CD14-positive monocyte (primary cell): ENCODE results near the gene DNAAF5. TPM values are rescaled to one million over a fixed set of nuclear protein-coding genes. Genes with fewer than 3 reads are reported as not detected.

Experiments used
- DNase-seq, 3 donors: peaks; one replicate each; pipeline ENCODE4 v3.0.0-alpha.2; 2011 to 2022
- H2AFZ ChIP-seq: 2 replicates; pipeline ENCODE4 v1.6.0; 2012; ENCODE audit warnings: mild to moderate bottlenecking, low read depth, low read length, inconsistent platforms; ENCODE audit not compliant: insufficient read depth, poor library complexity, severe bottlenecking
- H3K27ac ChIP-seq, 2 donors: 1 replicate in 1 of 2; 2 replicates in 1 of 2; pipeline ENCODE4 v1.5.1; 2012 to 2013; ENCODE audit warnings: low read length in 2 of 2, control low read depth in 1 of 2, inconsistent platforms in 1 of 2, low read depth in 1 of 2, mild to moderate bottlenecking in 1 of 2
- H3K27me3 ChIP-seq, 2 donors: one replicate each; pipeline versions ENCODE4 v1.6.0 to v1.6.1; 2011 to 2013; ENCODE audit warnings: low read length in 2 of 2; ENCODE audit not compliant: control insufficient read depth in 2 of 2, insufficient read depth in 2 of 2
- H3K36me3 ChIP-seq, 2 donors: replicated peaks in 1 of 2; 1 replicate in 1 of 2; 2 replicates in 1 of 2; pipeline versions ENCODE4 v1.5.1 to v1.6.1; 2012 to 2013; ENCODE audit warnings: low read length in 2 of 2, control low read depth in 1 of 2, inconsistent platforms in 1 of 2, mild to moderate bottlenecking in 1 of 2; ENCODE audit not compliant: insufficient read depth in 2 of 2, control insufficient read depth in 1 of 2
- H3K4me1 ChIP-seq, 2 donors: 1 replicate in 1 of 2; 2 replicates in 1 of 2; pipeline versions ENCODE4 v1.5.1 to v1.6.1; 2012 to 2013; ENCODE audit warnings: low read length in 2 of 2, control low read depth in 1 of 2, inconsistent platforms in 1 of 2, mild to moderate bottlenecking in 1 of 2, moderate library complexity in 1 of 2; ENCODE audit not compliant: insufficient read depth in 2 of 2, control insufficient read depth in 1 of 2
- H3K4me2 ChIP-seq: replicated peaks from 2 replicates; pipeline ENCODE3; 2012; ENCODE audit warnings: low read length, moderate library complexity, mild to moderate bottlenecking; ENCODE audit not compliant: poor library complexity, severe bottlenecking; ENCODE audit errors: extremely low read depth
- H3K4me3 ChIP-seq, 3 experiments: fragments of 200-600 bp in 1 of 3; sonication (generic) in 1 of 3; replicated peaks in 1 of 3; 1 replicate in 2 of 3; 2 replicates in 1 of 3; pipeline ENCODE4 v1.5.1; 2011 to 2013; ENCODE audit warnings: low read length in 3 of 3, mild to moderate bottlenecking in 3 of 3, control low read depth in 2 of 3, low read depth in 2 of 3, inconsistent platforms in 1 of 3, moderate library complexity in 1 of 3
- H3K79me2 ChIP-seq: 2 replicates; pipeline ENCODE4 v1.6.0; 2012; ENCODE audit warnings: mild to moderate bottlenecking, control low read depth, inconsistent platforms, low read length, moderate library complexity; ENCODE audit not compliant: insufficient read depth
- H3K9ac ChIP-seq: 2 replicates; pipeline ENCODE4 v1.6.0; 2017; ENCODE audit warnings: low read length, mild to moderate bottlenecking; ENCODE audit not compliant: insufficient read depth, poor library complexity, severe bottlenecking
- H3K9me3 ChIP-seq, 2 donors: replicated peaks in 1 of 2; 1 replicate in 1 of 2; 2 replicates in 1 of 2; pipeline versions ENCODE4 v1.5.1 to v1.6.1; 2012 to 2013; ENCODE audit warnings: low read length in 2 of 2, control low read depth in 1 of 2; ENCODE audit not compliant: control insufficient read depth in 1 of 2, insufficient read depth in 1 of 2
- H4K20me1 ChIP-seq: 2 replicates; pipeline ENCODE4 v1.6.0; 2012; ENCODE audit warnings: mild to moderate bottlenecking, low read length, control low read depth, moderate library complexity; ENCODE audit not compliant: insufficient read depth
- H3K27ac Mint-ChIP-seq, 7 donors: one replicate each; pipeline ENCODE4 v1.8.0; 2020; ENCODE audit warnings: mild to moderate bottlenecking in 7 of 7, mixed read lengths in 7 of 7, moderate library complexity in 6 of 7, inconsistent platforms in 2 of 7
- H3K27me3 Mint-ChIP-seq, 3 donors: one replicate each; pipeline ENCODE4 v1.8.0; 2021 to 2022; ENCODE audit warnings: low read depth in 3 of 3, mild to moderate bottlenecking in 3 of 3, mixed read lengths in 3 of 3, moderate library complexity in 3 of 3, inconsistent platforms in 1 of 3
- H3K36me3 Mint-ChIP-seq, 2 donors: one replicate each; pipeline ENCODE4 v1.8.0; 2020; ENCODE audit warnings: mixed read lengths in 2 of 2, inconsistent platforms in 1 of 2, mild to moderate bottlenecking in 1 of 2
- H3K4me1 Mint-ChIP-seq: one replicate; pipeline ENCODE4 v1.8.0; 2020; ENCODE audit warnings: mild to moderate bottlenecking, mixed read lengths
- H3K4me3 Mint-ChIP-seq, 2 donors: one replicate each; pipeline ENCODE4 v1.8.0; 2020; ENCODE audit warnings: mild to moderate bottlenecking in 2 of 2, mixed read lengths in 2 of 2, moderate library complexity in 1 of 2
- H3K9me3 Mint-ChIP-seq, 7 donors: one replicate each; pipeline ENCODE4 v1.8.0; 2020 to 2022; ENCODE audit warnings: mixed read lengths in 7 of 7, mild to moderate bottlenecking in 6 of 7, moderate library complexity in 6 of 7, inconsistent platforms in 2 of 7
- CTCF ChIP-seq: fragments of 200-600 bp; IDR thresholded peaks from one replicate; pipeline ENCODE4 v1.8.0; 2022; ENCODE audit warnings: antibody characterized with exemption, mild to moderate bottlenecking
- WGBS: methylation state at CpG from one replicate; pipeline ENCODE4 v1.1.5; 2013; ENCODE audit warnings: missing lambda C conversion rate; ENCODE audit not compliant: insufficient coverage; 5-methylcytosine and 5-hydroxymethylcytosine counted together
- intact Hi-C, 2 donors: fragments of 100-400 bp; cut with micrococcal nuclease; formaldehyde crosslinking; loops; one replicate each; pipeline versions ENCODE4 v1.15.0 to v1.15.1; 2023
- polyA plus RNA-seq, 3 donors: library from polyadenylated mRNA; depleted of rRNA in 1 of 3; unstranded in 2 of 3; stranded (reverse) in 1 of 3; fragments of 300-500 nt in 2 of 3; fragments of >200 nt in 1 of 3; fragmentation: Illumina TruSeq in 2 of 3; gene quantifications; 1 replicate in 2 of 3; 2 replicates in 1 of 3; pipeline ENCODE4 v1.2.3, GENCODE V29; 2012 to 2021

The DNAAF5 gene
- polyA plus RNA-seq, 3 donors: 1.2 to 9.6 (median 2.0) TPM

GRCh38 chr7:805261-805660 is 78.8 kb downstream of the DNAAF5 start:
- no peak for DNase-seq
- WGBS: 75% methylated on average over 16 of the region's 18 CpGs

More at GRCh38 chr7:805261-805660, 78.8 kb downstream of the DNAAF5 start:
- peaks cover 32% of the 10 kb centered on the region for H3K4me1 Mint-ChIP-seq
- H3K9me3 Mint-ChIP-seq: peaks cover 15 to 46% (median 38%) of the 10 kb centered on the region in 7 donors
- intact Hi-C loops: no loop called here
- H3K4me3 Mint-ChIP-seq: peak overlapping the region in 1 of 2 donors; percentile 61
- H3K27me3 Mint-ChIP-seq: peaks cover 31 to 66% (median 44%) of the 10 kb centered on the region in 3 donors
- H3K36me3 Mint-ChIP-seq: peaks cover 3 to 7% of the 10 kb centered on the region in 2 donors
- peaks cover 13 to 17% of the 10 kb centered on the region in 2 donors for H3K4me1 ChIP-seq
- peak overlapping the region; percentile 31 for H2AFZ ChIP-seq
- H3K27ac Mint-ChIP-seq: no peak overlapping the region
- no peak overlapping the region for H3K4me2 ChIP-seq
- no peaks in the 10 kb centered on the region for H4K20me1 ChIP-seq
- no peaks in the 10 kb centered on the region for H3K36me3 ChIP-seq
- TF ChIP-seq CTCF: no peak
- H3K27ac ChIP-seq: no peak overlapping the region
- H3K9ac ChIP-seq: no peak overlapping the region
- no peak overlapping the region for H3K4me3 ChIP-seq
- H3K9me3 ChIP-seq: peaks cover 20 to 42% of the 10 kb centered on the region in 2 donors
- H3K79me2 ChIP-seq: no peaks in the 10 kb centered on the region
- peaks cover 0 to 7% of the 10 kb centered on the region in 2 donors for H3K27me3 ChIP-seq
